Neural progenitor cell (in vitro differentiated cells): ENCODE results near the gene GAS6. TPM values are rescaled to one million over a fixed set of nuclear protein-coding genes. Genes with fewer than 3 reads are reported as not detected.

Experiments used
- DNase-seq: peaks from one replicate; pipeline ENCODE4 v3.0.0-alpha.2; 2016; ENCODE audit warnings: low spot score
- H2AFZ ChIP-seq: fragments of 200-600 bp; sonication (generic); replicated peaks from 2 replicates; pipeline ENCODE4 v1.6.1; 2016; ENCODE audit warnings: antibody characterized with exemption
- H3F3A ChIP-seq: fragments of 200-600 bp; sonication (generic); 2 replicates; pipeline ENCODE4 v1.6.1; 2016; ENCODE audit warnings: antibody characterized with exemption, low read depth
- H3K27ac ChIP-seq: fragments of 200-600 bp; sonication (generic); 2 replicates; pipeline ENCODE4 v1.5.1; 2016; ENCODE audit warnings: mild to moderate bottlenecking
- H3K27me3 ChIP-seq: fragments of 200-600 bp; sonication (generic); 2 replicates; pipeline ENCODE4 v1.6.1; 2016; ENCODE audit warnings: mild to moderate bottlenecking, moderate library complexity
- H3K36me3 ChIP-seq: fragments of 200-600 bp; sonication (generic); 2 replicates; pipeline ENCODE4 v1.5.1; 2016
- H3K4me1 ChIP-seq: fragments of 200-600 bp; sonication (generic); 2 replicates; pipeline ENCODE4 v1.6.1; 2016; ENCODE audit warnings: mixed run types
- H3K4me2 ChIP-seq: fragments of 200-600 bp; sonication (generic); 2 replicates; pipeline ENCODE4 v1.6.1; 2016
- H3K4me3 ChIP-seq: fragments of 200-600 bp; sonication (generic); 2 replicates; pipeline ENCODE4 v1.5.1; 2016
- H3K79me2 ChIP-seq: fragments of 200-600 bp; sonication (generic); 2 replicates; pipeline ENCODE4 v1.6.1; 2016; ENCODE audit warnings: low read depth
- H3K9ac ChIP-seq: fragments of 200-600 bp; sonication (generic); 2 replicates; pipeline ENCODE4 v1.6.1; 2016
- H3K9me3 ChIP-seq: fragments of 200-600 bp; sonication (generic); 2 replicates; pipeline ENCODE4 v1.5.1; 2016; ENCODE audit warnings: low read depth
- H4K20me1 ChIP-seq: fragments of 200-600 bp; sonication (generic); 2 replicates; pipeline ENCODE4 v1.6.1; 2016; ENCODE audit warnings: low read depth
- H3K27ac Mint-ChIP-seq: 3 replicates; pipeline ENCODE4 v1.8.0; 2021; ENCODE audit warnings: mixed read lengths
- H3K27me3 Mint-ChIP-seq: 2 replicates; pipeline ENCODE4 v1.8.0; 2022; ENCODE audit warnings: low read depth, mild to moderate bottlenecking, inconsistent platforms, moderate library complexity, mixed read lengths; ENCODE audit not compliant: insufficient read depth
- H3K36me3 Mint-ChIP-seq: 3 replicates; pipeline ENCODE4 v1.8.0; 2021; ENCODE audit warnings: mixed read lengths
- H3K4me1 Mint-ChIP-seq: 3 replicates; pipeline ENCODE4 v1.8.0; 2021; ENCODE audit warnings: mixed read lengths
- H3K4me3 Mint-ChIP-seq: 3 replicates; pipeline ENCODE4 v1.8.0; 2021; ENCODE audit warnings: mild to moderate bottlenecking, moderate library complexity, mixed read lengths
- H3K9me3 Mint-ChIP-seq: 3 replicates; pipeline ENCODE4 v1.8.0; 2020; ENCODE audit warnings: mixed read lengths
- EZH2 ChIP-seq: fragments of 200-600 bp; sonication (generic); IDR thresholded peaks from 2 replicates; pipeline ENCODE4 v1.6.1; 2017; ENCODE audit warnings: antibody characterized with exemption, mild to moderate bottlenecking, moderate library complexity
- EZH2phosphoT487 ChIP-seq: fragments of 200-600 bp; sonication (generic); IDR thresholded peaks from 2 replicates; pipeline ENCODE4 v1.6.1; 2017; ENCODE audit warnings: antibody characterized with exemption
- total RNA-seq: library from RNA; depleted of rRNA; stranded (reverse); fragments of >200 nt; gene quantifications from 2 replicates; pipeline ENCODE4 v1.2.3, GENCODE V29; 2015; ENCODE audit warnings: low replicate concordance
- TF ChIP-seq, protein P1 (sequence below): fragments of 200-600 bp; sonication (generic); IDR thresholded peaks from 2 replicates; pipeline ENCODE4 v1.5.1; 2017; ENCODE audit warnings: antibody characterized with exemption, mild to moderate bottlenecking

Gene GAS6
- total RNA-seq, 1 donor from 2014 or later, result 12.8 TPM

DNA sequence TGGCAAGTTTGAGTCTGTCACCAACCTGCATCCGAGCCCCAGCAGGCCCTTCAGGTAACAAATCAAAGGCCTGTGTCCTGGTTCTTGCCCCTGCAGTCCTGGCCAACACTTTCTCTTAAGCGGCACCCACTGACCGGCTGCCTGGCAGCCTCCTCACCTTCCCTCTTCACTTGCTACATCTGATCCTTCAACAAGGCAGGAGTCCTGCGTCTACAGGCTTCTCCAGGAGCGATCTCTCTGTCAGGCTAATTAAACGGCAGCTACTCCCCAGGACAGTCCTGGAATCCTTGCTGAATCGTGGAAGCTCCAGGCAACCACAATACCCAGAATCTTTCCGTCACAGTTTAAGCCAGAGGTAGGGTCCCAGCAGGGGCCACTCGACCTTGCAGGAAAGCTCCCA, 41.1 kb upstream of the GAS6 start:
- DNase-seq, result no peak
- H3K4me3 Mint-ChIP-seq, result no peak overlapping the region
- H3K4me1 Mint-ChIP-seq, result peaks cover 15% of the 10 kb centered on the region
- Histone ChIP-seq H3K9me3 (no peaks in the 10 kb centered on the region), H2AFZ (no peak overlapping the region), H3K36me3 (no peaks in the 10 kb centered on the region), H3K27ac (no peak overlapping the region), H3K4me2 (no peak overlapping the region), H3K79me2 (no peaks in the 10 kb centered on the region), H3K9ac (no peak overlapping the region), H3K27me3 (no peaks in the 10 kb centered on the region), H3F3A (no peaks in the 10 kb centered on the region), H3K4me3 (no peak overlapping the region), H4K20me1 (no peaks in the 10 kb centered on the region), H3K4me1 (no peaks in the 10 kb centered on the region)
- H3K27me3 Mint-ChIP-seq, result peaks cover 5% of the 10 kb centered on the region
- TF ChIP-seq, protein P1, sequence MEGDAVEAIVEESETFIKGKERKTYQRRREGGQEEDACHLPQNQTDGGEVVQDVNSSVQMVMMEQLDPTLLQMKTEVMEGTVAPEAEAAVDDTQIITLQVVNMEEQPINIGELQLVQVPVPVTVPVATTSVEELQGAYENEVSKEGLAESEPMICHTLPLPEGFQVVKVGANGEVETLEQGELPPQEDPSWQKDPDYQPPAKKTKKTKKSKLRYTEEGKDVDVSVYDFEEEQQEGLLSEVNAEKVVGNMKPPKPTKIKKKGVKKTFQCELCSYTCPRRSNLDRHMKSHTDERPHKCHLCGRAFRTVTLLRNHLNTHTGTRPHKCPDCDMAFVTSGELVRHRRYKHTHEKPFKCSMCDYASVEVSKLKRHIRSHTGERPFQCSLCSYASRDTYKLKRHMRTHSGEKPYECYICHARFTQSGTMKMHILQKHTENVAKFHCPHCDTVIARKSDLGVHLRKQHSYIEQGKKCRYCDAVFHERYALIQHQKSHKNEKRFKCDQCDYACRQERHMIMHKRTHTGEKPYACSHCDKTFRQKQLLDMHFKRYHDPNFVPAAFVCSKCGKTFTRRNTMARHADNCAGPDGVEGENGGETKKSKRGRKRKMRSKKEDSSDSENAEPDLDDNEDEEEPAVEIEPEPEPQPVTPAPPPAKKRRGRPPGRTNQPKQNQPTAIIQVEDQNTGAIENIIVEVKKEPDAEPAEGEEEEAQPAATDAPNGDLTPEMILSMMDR, result no peak
- TF ChIP-seq EZH2phosphoT487, result no peak
- no peak for TF ChIP-seq EZH2
- H3K36me3 Mint-ChIP-seq, result no peaks in the 10 kb centered on the region
- no peak overlapping the region for H3K27ac Mint-ChIP-seq
- no peaks in the 10 kb centered on the region for H3K9me3 Mint-ChIP-seq

DNA sequence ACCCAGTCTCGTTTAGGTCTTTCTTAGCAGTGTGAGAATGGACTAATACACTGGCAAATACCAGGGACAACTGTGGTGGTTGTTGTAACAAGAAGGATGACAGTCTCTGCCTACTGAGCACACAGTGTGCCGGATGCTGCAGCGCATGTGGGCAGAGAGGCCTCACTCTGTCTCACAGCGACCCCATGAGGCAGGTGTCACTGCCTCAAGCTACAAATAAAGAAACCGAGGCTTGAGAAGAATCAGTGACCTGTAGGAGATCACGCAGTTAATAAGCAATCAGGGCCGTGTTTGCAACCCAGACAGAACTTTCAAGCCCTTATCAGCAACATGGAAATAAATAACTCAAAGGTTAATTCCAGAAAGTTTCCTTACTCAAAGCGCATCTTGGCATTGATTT, 40.5 kb upstream of the GAS6 start:
- H3K9me3 Mint-ChIP-seq, result no peaks in the 10 kb centered on the region
- TF ChIP-seq EZH2 (no peak), EZH2phosphoT487 (no peak)
- TF ChIP-seq, protein P1, result peak; percentile 77
- H3K36me3 Mint-ChIP-seq, result no peaks in the 10 kb centered on the region
- H3K4me1 ChIP-seq, result no peaks in the 10 kb centered on the region
- no peaks in the 10 kb centered on the region for H3K9me3 ChIP-seq
- no peak overlapping the region for H3K4me2 ChIP-seq
- no peaks in the 10 kb centered on the region for H4K20me1 ChIP-seq
- peak; percentile 75 for DNase-seq
- H3K9ac ChIP-seq, result no peak overlapping the region
- no peaks in the 10 kb centered on the region for H3K27me3 ChIP-seq
- peaks cover 15% of the 10 kb centered on the region for H3K4me1 Mint-ChIP-seq
- no peak overlapping the region for H3K4me3 ChIP-seq
- no peaks in the 10 kb centered on the region for H3K79me2 ChIP-seq
- no peaks in the 10 kb centered on the region for H3F3A ChIP-seq
- H2AFZ ChIP-seq, result no peak overlapping the region
- H3K36me3 ChIP-seq, result no peaks in the 10 kb centered on the region
- H3K4me3 Mint-ChIP-seq, result no peak overlapping the region
- peaks cover 2% of the 10 kb centered on the region for H3K27me3 Mint-ChIP-seq
- H3K27ac ChIP-seq, result no peak overlapping the region
- H3K27ac Mint-ChIP-seq, result no peak overlapping the region

DNA sequence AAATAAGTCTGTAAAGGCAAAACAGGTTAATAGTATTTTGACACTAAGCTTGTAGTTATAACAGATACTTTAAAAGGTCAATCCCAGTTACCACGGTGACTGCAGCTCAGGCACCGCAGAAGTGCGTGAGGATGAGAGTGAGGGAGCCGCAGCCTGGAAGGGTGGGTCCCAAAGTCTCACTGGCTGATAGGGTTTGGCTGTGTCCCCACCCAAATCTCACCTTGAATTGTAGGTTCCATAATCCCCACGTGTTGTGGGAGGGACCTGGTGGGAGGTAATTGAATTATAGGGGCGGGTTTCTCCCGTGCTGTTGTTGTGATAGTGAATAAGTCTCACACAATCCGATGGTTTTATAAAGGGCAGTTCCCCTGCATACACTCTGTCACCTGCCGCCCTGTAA, 40.0 kb upstream of the GAS6 start:
- Mint-ChIP-seq H3K27ac (no peak overlapping the region), H3K4me3 (no peak overlapping the region), H3K9me3 (no peaks in the 10 kb centered on the region), H3K4me1 (peaks cover 15% of the 10 kb centered on the region), H3K27me3 (peaks cover 2% of the 10 kb centered on the region), H3K36me3 (no peaks in the 10 kb centered on the region)
- no peak overlapping the region for H2AFZ ChIP-seq
- H3K79me2 ChIP-seq, result no peaks in the 10 kb centered on the region
- no peak overlapping the region for H3K9ac ChIP-seq
- no peaks in the 10 kb centered on the region for H3K9me3 ChIP-seq
- TF ChIP-seq EZH2phosphoT487, result no peak
- TF ChIP-seq EZH2, result no peak
- TF ChIP-seq, protein P1, result no peak
- no peaks in the 10 kb centered on the region for H3F3A ChIP-seq
- H3K27me3 ChIP-seq, result no peaks in the 10 kb centered on the region
- H3K4me2 ChIP-seq, result no peak overlapping the region
- H3K36me3 ChIP-seq, result no peaks in the 10 kb centered on the region
- H4K20me1 ChIP-seq, result no peaks in the 10 kb centered on the region
- no peak for DNase-seq
- H3K27ac ChIP-seq, result no peak overlapping the region
- H3K4me1 ChIP-seq, result no peaks in the 10 kb centered on the region
- no peak overlapping the region for H3K4me3 ChIP-seq
